IMR-90 (cell line): ENCODE measurements around the gene CEBPZ. TPM values are rescaled to one million over a fixed set of nuclear protein-coding genes. Genes with fewer than 3 reads are reported as not detected.

Experiments
- ATAC-seq: fragments of 200-7000 bp; cut with Tn5 transposase; 2 replicates; pipeline ENCODE4 v1.9.1; 2020; ENCODE audit warnings: low read depth, mild to moderate bottlenecking, moderate library complexity
- BruUV-seq: library from RNA; stranded (reverse); fragments of 400-500 nt; replicated peaks from 2 replicates; lab custom pipeline; 2021; lab: Mats Ljungman, UMichigan
- CTCF ChIA-PET: fragments of 300-600 bp; formaldehyde crosslinking; extraction: SDS; loops from one replicate; lab custom pipeline; 2021; ENCODE audit warnings: antibody characterized with exemption; lab: Yijun Ruan, JAX
- POLR2A ChIA-PET: fragments of 300-600 bp; sonication (Branson Sonifier 250); formaldehyde crosslinking; loops from one replicate; lab custom pipeline; 2022; ENCODE audit warnings: antibody characterized with exemption; ENCODE audit not compliant: unreplicated experiment; lab: Charles Lee
- DNase-seq: peaks from one replicate; pipeline ENCODE4 v3.0.0; 2013
- H2AFZ ChIP-seq: replicated peaks from 2 replicates; pipeline ENCODE3; 2013; ENCODE audit warnings: low read length, mild to moderate bottlenecking; ENCODE audit not compliant: poor library complexity
- H2AK5ac ChIP-seq: 2 replicates; pipeline ENCODE4 v1.6.1; 2013; ENCODE audit warnings: low read depth, low read length, inconsistent platforms
- H2AK9ac ChIP-seq: replicated peaks from 2 replicates; pipeline ENCODE3; 2013; ENCODE audit warnings: mild to moderate bottlenecking, low read depth, low read length, moderate library complexity; ENCODE audit not compliant: poor library complexity
- H2BK120ac ChIP-seq: 2 replicates; pipeline ENCODE4 v1.6.1; 2013; ENCODE audit warnings: low read depth, low read length, inconsistent platforms
- H2BK15ac ChIP-seq: 3 replicates; pipeline ENCODE4 v1.6.1; 2013; ENCODE audit warnings: low read depth, low read length, inconsistent platforms
- H2BK20ac ChIP-seq: 2 replicates; pipeline ENCODE4 v1.6.1; 2013; ENCODE audit warnings: low read depth, mild to moderate bottlenecking, inconsistent platforms, low read length, moderate library complexity
- H2BK5ac ChIP-seq: 2 replicates; pipeline ENCODE4 v1.6.1; 2013; ENCODE audit warnings: mild to moderate bottlenecking, low read depth, low read length, inconsistent platforms; ENCODE audit not compliant: poor library complexity, severe bottlenecking
- H3K14ac ChIP-seq: replicated peaks from 2 replicates; pipeline ENCODE4 v1.6.1; 2013; ENCODE audit warnings: low read depth, low read length, inconsistent platforms
- H3K18ac ChIP-seq: 2 replicates; pipeline ENCODE4 v1.6.1; 2013; ENCODE audit warnings: low read depth, low read length, control low read depth
- H3K23ac ChIP-seq: 2 replicates; pipeline ENCODE4 v1.6.1; 2013; ENCODE audit warnings: low read depth, low read length, inconsistent platforms
- H3K27ac ChIP-seq: 2 replicates; pipeline ENCODE4 v1.5.1; 2013; ENCODE audit warnings: mild to moderate bottlenecking, control low read depth, low read length; ENCODE audit not compliant: insufficient read depth
- H3K27me3 ChIP-seq: 2 replicates; pipeline ENCODE4 v1.6.1; 2013; ENCODE audit warnings: low read length; ENCODE audit not compliant: control insufficient read depth, insufficient read depth
- H3K36me3 ChIP-seq: 2 replicates; pipeline ENCODE4 v1.6.1; 2013; ENCODE audit warnings: low read length, mixed read lengths; ENCODE audit not compliant: control insufficient read depth, insufficient read depth
- H3K4ac ChIP-seq: 2 replicates; pipeline ENCODE4 v1.6.1; 2013; ENCODE audit warnings: low read depth, low read length, inconsistent platforms
- H3K4me1 ChIP-seq: 2 replicates; pipeline ENCODE4 v1.6.1; 2013; ENCODE audit warnings: low read length, mixed read lengths; ENCODE audit not compliant: control insufficient read depth, insufficient read depth
- H3K4me2 ChIP-seq: 2 replicates; pipeline ENCODE4 v1.6.1; 2013; ENCODE audit warnings: low read depth, mild to moderate bottlenecking, control low read depth, low read length, moderate library complexity
- H3K4me3 ChIP-seq: 2 replicates; pipeline ENCODE4 v1.5.1; 2013; ENCODE audit warnings: low read depth, mild to moderate bottlenecking, control low read depth, low read length, moderate library complexity; ENCODE audit not compliant: insufficient read depth
- H3K56ac ChIP-seq: 2 replicates; pipeline ENCODE4 v1.6.1; 2013; ENCODE audit warnings: low read length, inconsistent platforms; ENCODE audit not compliant: insufficient read depth; ENCODE audit errors: extremely low read depth
- H3K79me1 ChIP-seq, 2 experiments: 2 replicates each; pipeline ENCODE4 v1.6.1; 2013; ENCODE audit warnings: low read length in 2 of 2, inconsistent platforms in 1 of 2, low read depth in 1 of 2
- H3K9ac ChIP-seq: 2 replicates; pipeline ENCODE4 v1.6.1; 2013; ENCODE audit warnings: low read depth, low read length, control low read depth
- H3K9me1 ChIP-seq: 2 replicates; pipeline ENCODE4 v1.6.1; 2013; ENCODE audit warnings: low read length, inconsistent platforms; ENCODE audit not compliant: insufficient read depth
- H3K9me3 ChIP-seq: 2 replicates; pipeline ENCODE4 v1.6.1; 2013; ENCODE audit warnings: low read length; ENCODE audit not compliant: control insufficient read depth, insufficient read depth
- H4K20me1 ChIP-seq: 2 replicates; pipeline ENCODE4 v1.6.1; 2013; ENCODE audit warnings: low read length, inconsistent platforms; ENCODE audit not compliant: insufficient read depth
- H4K5ac ChIP-seq: 2 replicates; pipeline ENCODE4 v1.6.1; 2013; ENCODE audit warnings: mild to moderate bottlenecking, low read depth, low read length, control low read depth
- H4K8ac ChIP-seq, 2 experiments: 2 replicates each; pipeline ENCODE4 v1.6.1; 2013; ENCODE audit warnings: low read depth in 2 of 2, low read length in 2 of 2, control low read depth in 1 of 2, inconsistent platforms in 1 of 2
- H4K91ac ChIP-seq: 2 replicates; pipeline ENCODE4 v1.6.1; 2013; ENCODE audit warnings: low read depth, low read length, inconsistent platforms; ENCODE audit not compliant: insufficient read depth
- CHD1 ChIP-seq: IDR thresholded peaks from 2 replicates; pipeline ENCODE4 v1.6.1; 2012; ENCODE audit warnings: low read depth, low read length, improper control_type of control experiment
- CTCF ChIP-seq: conservative IDR thresholded peaks from 2 replicates; pipeline ENCODE4 v1.5.1; 2012; ENCODE audit warnings: mild to moderate bottlenecking, low read depth, low read length, improper control_type of control experiment
- MAFK ChIP-seq: IDR thresholded peaks from 2 replicates; pipeline ENCODE4 v1.6.1; 2012; ENCODE audit warnings: low read depth, low read length, improper control_type of control experiment
- NFE2L2 ChIP-seq: fragments of 150-350 bp; IDR thresholded peaks from 2 replicates; pipeline ENCODE4 v1.6.1; 2016; ENCODE audit warnings: low read depth, mild to moderate bottlenecking, low read length
- POLR2A ChIP-seq: IDR thresholded peaks from 2 replicates; pipeline ENCODE4 v1.6.1; 2012; ENCODE audit warnings: mild to moderate bottlenecking, low read depth, low read length
- dilution Hi-C: fragments of 300-500 bp; cut with HindIII; formaldehyde crosslinking; loops from one replicate; pipeline ENCODE4 v1.14.3; 2018; ENCODE audit warnings: low sequenced_read_pairs; ENCODE audit not compliant: unreplicated experiment
- in situ Hi-C: fragments of 300-500 bp; cut with MboI; formaldehyde crosslinking; loops from 3 replicates; pipeline ENCODE4 v1.14.3; 2019; ENCODE audit warnings: low sequenced_read_pairs, inconsistent platforms, mixed read lengths
- intact Hi-C: fragments of 100-400 bp; cut with micrococcal nuclease; formaldehyde crosslinking; loops from 2 replicates; pipeline ENCODE4 v1.10.0; 2022
- polyA plus RNA-seq, 3 experiments: library from polyadenylated mRNA; depleted of rRNA; stranded (reverse); fragments of >200 nt; gene quantifications; 2 replicates each; pipeline ENCODE4 v1.2.3, GENCODE V29; 2012; ENCODE audit warnings: low replicate concordance in 1 of 3
- total RNA-seq: library from RNA; depleted of rRNA; stranded (reverse); fragments of >200 nt; gene quantifications from 2 replicates; pipeline ENCODE4 v1.2.3, GENCODE V29; 2012

CEBPZ gene
- total and polyA plus RNA-seq, 2 of the 4 experiments (the other 2 are of a cell fraction) = 9.4 to 33.3 TPM

- Histone ChIP-seq H3K18ac (no peak overlapping the region), H2AK5ac (no peak overlapping the region), H3K9me3 (no peaks in the 10 kb centered on the region), H2BK15ac (no peak overlapping the region), H2BK120ac (no peak overlapping the region), H3K9ac (no peak overlapping the region), H3K56ac (no peak overlapping the region), H2BK5ac (no peak overlapping the region), H2AK9ac (no peak overlapping the region), H3K27me3 (no peaks in the 10 kb centered on the region), H4K91ac (no peak overlapping the region), H3K9me1 (no peaks in the 10 kb centered on the region), H3K79me1 (peaks cover 2 to 4% of the 10 kb centered on the region in 2 experiments; a peak in 3 of 4 replicates), H4K8ac (no peak overlapping the region), H3K14ac (no peak overlapping the region), H2BK20ac (no peak overlapping the region), H3K4me2 (no peak overlapping the region), H2AFZ (no peak overlapping the region), H3K4me1 (no peaks in the 10 kb centered on the region), H3K4me3 (no peak overlapping the region), H4K5ac (no peak overlapping the region), H3K4ac (no peak overlapping the region), H3K27ac (no peak overlapping the region), H3K36me3 (peaks cover 21% of the 10 kb centered on the region), H4K20me1 (no peaks in the 10 kb centered on the region), H3K23ac (no peak overlapping the region)
- no TSS peak for BruUV-seq
- in situ Hi-C loops = no loop called here
- ChIA-PET POLR2A (no interaction called here), CTCF (no interaction called here)
- dilution Hi-C loops = no loop called here
- TF ChIP-seq CHD1 = no peak
- no peak for TF ChIP-seq CTCF
- TF ChIP-seq POLR2A = no peak
- TF ChIP-seq NFE2L2 = no peak
- TF ChIP-seq MAFK = no peak
- ATAC-seq (no peak), DNase-seq (no peak)
- intact Hi-C loops = no loop called here
Measured at GRCh38 chr2:37267685-37268084, 36.3 kb upstream of the CEBPZ start.
